Measurements from ENCODE around the gene CUX1.

CUX1 gene

DNA sequence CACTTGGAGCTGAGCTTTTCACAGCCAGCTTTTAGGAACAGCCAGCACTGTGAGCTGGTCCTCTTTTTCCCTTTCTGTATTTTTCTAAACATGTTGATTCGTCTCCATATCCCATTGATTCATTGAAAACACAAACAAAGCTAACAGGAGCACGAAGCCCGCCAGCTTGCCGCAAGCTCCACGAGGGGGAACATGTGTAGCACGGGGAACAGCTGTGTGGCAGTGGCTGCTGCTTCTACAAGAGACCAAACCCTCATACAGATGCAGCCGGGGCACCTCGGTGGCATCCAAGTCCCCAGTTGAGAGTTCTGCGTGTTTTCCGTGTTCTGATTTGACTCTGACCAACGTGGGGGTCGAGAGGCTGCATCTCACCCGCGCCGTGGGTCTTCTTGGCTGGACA, 388.5 kb downstream of the CUX1 start:
- Histone ChIP-seq H4K20me1 (ENCODE audit: insufficient read depth, low read length) (no peaks in the 10 kb centered on the region), H3K9me3 (replicated peaks; ENCODE audit: insufficient read depth, low read length) (no peaks in the 10 kb centered on the region), H3K9ac (ENCODE audit: low read length) (no peak overlapping the region), H3K27me3 (replicated peaks; ENCODE audit: insufficient read depth, low read length) (no peaks in the 10 kb centered on the region), H3K36me3 (replicated peaks; ENCODE audit: insufficient read depth, low read length) (no peaks in the 10 kb centered on the region), H2AFZ (ENCODE audit: low read length) (no peak overlapping the region), H3K4me3 (ENCODE audit: low read length) (no peak overlapping the region), H3K4me1 (ENCODE audit: low read length) (no peaks in the 10 kb centered on the region), H3K9me2 (replicated peaks; ENCODE audit: insufficient read depth, low read length) (no peaks in the 10 kb centered on the region), H3K27ac (ENCODE audit: low read length) (no peak overlapping the region), H3K79me2 (ENCODE audit: low read length) (no peaks in the 10 kb centered on the region), H3F3A (ENCODE audit: insufficient read depth, low read length) (no peaks in the 10 kb centered on the region), H3K4me2 (ENCODE audit: low read depth, low read length) (no peak overlapping the region)
- no peak for TF ChIP-seq EZH2 (optimal IDR thresholded peaks at IDR 0.05; ENCODE audit: low read depth, low read length)
- TF ChIP-seq EZH2phosphoT487 (IDR thresholded peaks at IDR 0.05; ENCODE audit: low read length): no peak
- TF ChIP-seq, protein P1, sequence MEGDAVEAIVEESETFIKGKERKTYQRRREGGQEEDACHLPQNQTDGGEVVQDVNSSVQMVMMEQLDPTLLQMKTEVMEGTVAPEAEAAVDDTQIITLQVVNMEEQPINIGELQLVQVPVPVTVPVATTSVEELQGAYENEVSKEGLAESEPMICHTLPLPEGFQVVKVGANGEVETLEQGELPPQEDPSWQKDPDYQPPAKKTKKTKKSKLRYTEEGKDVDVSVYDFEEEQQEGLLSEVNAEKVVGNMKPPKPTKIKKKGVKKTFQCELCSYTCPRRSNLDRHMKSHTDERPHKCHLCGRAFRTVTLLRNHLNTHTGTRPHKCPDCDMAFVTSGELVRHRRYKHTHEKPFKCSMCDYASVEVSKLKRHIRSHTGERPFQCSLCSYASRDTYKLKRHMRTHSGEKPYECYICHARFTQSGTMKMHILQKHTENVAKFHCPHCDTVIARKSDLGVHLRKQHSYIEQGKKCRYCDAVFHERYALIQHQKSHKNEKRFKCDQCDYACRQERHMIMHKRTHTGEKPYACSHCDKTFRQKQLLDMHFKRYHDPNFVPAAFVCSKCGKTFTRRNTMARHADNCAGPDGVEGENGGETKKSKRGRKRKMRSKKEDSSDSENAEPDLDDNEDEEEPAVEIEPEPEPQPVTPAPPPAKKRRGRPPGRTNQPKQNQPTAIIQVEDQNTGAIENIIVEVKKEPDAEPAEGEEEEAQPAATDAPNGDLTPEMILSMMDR (IDR thresholded peaks at IDR 0.05; ENCODE audit: low read length): no peak
- no peak for DNase-seq

DNA sequence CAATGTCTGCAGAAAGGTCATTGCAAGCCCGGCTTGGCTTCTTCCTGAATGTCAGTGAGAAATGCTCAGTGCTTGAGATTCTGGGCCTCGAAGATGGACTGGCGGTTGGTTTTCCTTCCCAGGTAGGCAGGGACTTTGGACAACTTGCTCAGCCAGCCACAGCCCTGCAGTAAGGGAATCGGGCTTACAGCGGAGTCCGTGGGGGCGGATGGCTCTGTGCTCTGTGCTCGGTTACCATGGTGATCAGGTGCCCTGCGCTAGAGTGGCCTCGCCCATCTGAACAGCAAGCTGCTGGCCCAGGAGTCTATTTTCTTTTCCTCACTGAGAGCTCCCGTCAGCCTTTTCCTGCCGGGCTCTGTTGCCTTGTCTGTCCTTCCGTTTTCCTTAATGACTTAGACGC, 391.4 kb downstream of the CUX1 start:
- no peak overlapping the region for H2AFZ ChIP-seq (ENCODE audit: low read length)
- DNase-seq: no peak
- H3K4me1 ChIP-seq (ENCODE audit: low read length): no peaks in the 10 kb centered on the region
- H3K9ac ChIP-seq (ENCODE audit: low read length): no peak overlapping the region
- H3K9me2 ChIP-seq (replicated peaks; ENCODE audit: insufficient read depth, low read length): no peaks in the 10 kb centered on the region
- H3K27me3 ChIP-seq (replicated peaks; ENCODE audit: insufficient read depth, low read length): no peaks in the 10 kb centered on the region
- no peak overlapping the region for H3K4me2 ChIP-seq (ENCODE audit: low read depth, low read length)
- no peak overlapping the region for H3K4me3 ChIP-seq (ENCODE audit: low read length)
- no peak overlapping the region for H3K27ac ChIP-seq (ENCODE audit: low read length)
- H3K9me3 ChIP-seq (replicated peaks; ENCODE audit: insufficient read depth, low read length): no peaks in the 10 kb centered on the region
- no peaks in the 10 kb centered on the region for H4K20me1 ChIP-seq (ENCODE audit: insufficient read depth, low read length)
- H3K79me2 ChIP-seq (ENCODE audit: low read length): no peaks in the 10 kb centered on the region
- H3K36me3 ChIP-seq (replicated peaks; ENCODE audit: insufficient read depth, low read length): no peaks in the 10 kb centered on the region
- H3F3A ChIP-seq (ENCODE audit: insufficient read depth, low read length): no peaks in the 10 kb centered on the region
- TF ChIP-seq, protein P1 (IDR thresholded peaks at IDR 0.05; ENCODE audit: low read length): no peak
- TF ChIP-seq EZH2phosphoT487 (IDR thresholded peaks at IDR 0.05; ENCODE audit: low read length) (no peak), EZH2 (optimal IDR thresholded peaks at IDR 0.05; ENCODE audit: low read depth, low read length) (no peak)

DNA sequence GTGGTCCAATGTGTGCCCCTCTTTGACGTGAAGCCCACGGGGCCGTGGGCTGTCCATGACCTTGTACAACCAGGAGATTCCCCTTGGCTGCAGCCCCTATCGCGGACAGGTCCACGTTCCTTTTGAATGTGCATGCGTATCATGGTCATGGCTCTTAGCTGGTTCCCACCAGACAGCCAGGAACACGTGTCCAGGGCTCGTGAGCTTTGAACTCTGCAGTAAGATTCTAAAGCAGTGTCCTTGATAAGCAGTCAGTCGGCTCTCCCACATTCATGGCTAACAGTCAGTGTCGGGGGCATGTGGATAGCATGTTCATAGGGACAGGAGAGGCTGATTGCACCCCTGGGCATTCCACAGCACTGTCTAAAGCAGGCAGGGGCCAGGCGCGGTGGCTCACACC, 393.4 kb downstream of the CUX1 start:
- Histone ChIP-seq H3K4me1 (ENCODE audit: low read length) (no peaks in the 10 kb centered on the region), H3K79me2 (ENCODE audit: low read length) (no peaks in the 10 kb centered on the region), H3K4me2 (ENCODE audit: low read depth, low read length) (no peak overlapping the region), H4K20me1 (ENCODE audit: insufficient read depth, low read length) (no peaks in the 10 kb centered on the region), H2AFZ (ENCODE audit: low read length) (no peak overlapping the region), H3K9me3 (replicated peaks; ENCODE audit: insufficient read depth, low read length) (no peaks in the 10 kb centered on the region), H3K9me2 (replicated peaks; ENCODE audit: insufficient read depth, low read length) (no peaks in the 10 kb centered on the region), H3F3A (ENCODE audit: insufficient read depth, low read length) (no peaks in the 10 kb centered on the region), H3K4me3 (ENCODE audit: low read length) (no peak overlapping the region), H3K36me3 (replicated peaks; ENCODE audit: insufficient read depth, low read length) (no peaks in the 10 kb centered on the region), H3K27ac (ENCODE audit: low read length) (no peak overlapping the region), H3K9ac (ENCODE audit: low read length) (no peak overlapping the region), H3K27me3 (replicated peaks; ENCODE audit: insufficient read depth, low read length) (no peaks in the 10 kb centered on the region)
- TF ChIP-seq, protein P1 (IDR thresholded peaks at IDR 0.05; ENCODE audit: low read length): no peak
- TF ChIP-seq EZH2 (optimal IDR thresholded peaks at IDR 0.05; ENCODE audit: low read depth, low read length): no peak
- no peak for TF ChIP-seq EZH2phosphoT487 (IDR thresholded peaks at IDR 0.05; ENCODE audit: low read length)
- DNase-seq: no peak

Measured in MM.1S (cell line).